ENCODE measurements around the gene ADCK2. TPM values are rescaled to one million over a fixed set of nuclear protein-coding genes. Genes with fewer than 3 reads are reported as not detected.
"Not testable (repeated sequence)": the region's sequence is repeated elsewhere in the genome, so short reads cannot be mapped to it uniquely, and the experiment has no call there.

The ADCK2 gene
- polyA plus RNA-seq (ENCODE audit: low read depth in 6 of 6), result 10 to 100 TPM; 24.4 to 38.8 (median 33.7) TPM

GRCh38 chr7:140672382-140673062 lies at the start of gene ADCK2:
ADCK2 (plus strand) TSS chr7:140672945; CDS start chr7:140673331, 386 bp downstream.
- ATAC-seq (ENCODE audit: low read depth in 2 of 2) (peak; percentile 61 to 65), DNase-seq (peak; percentile 69)
- H3K27me3 Mint-ChIP-seq, result no peaks in the 10 kb centered on the region
- peak within 1 kb of the TSS; percentile 9 to 95 (median 90) for H3K27ac Mint-ChIP-seq
- peaks cover 0 to 2% of the 10 kb centered on the region in 2 donors for H3K36me3 Mint-ChIP-seq
- peak within 1 kb of the TSS; percentile 88 to 94 (median 90) for H3K4me3 Mint-ChIP-seq
- no peaks in the 10 kb centered on the region for H3K9me3 Mint-ChIP-seq
- H3K4me1 Mint-ChIP-seq, result peaks cover 34 to 53% (median 43%) of the 10 kb centered on the region in 3 donors

DNA sequence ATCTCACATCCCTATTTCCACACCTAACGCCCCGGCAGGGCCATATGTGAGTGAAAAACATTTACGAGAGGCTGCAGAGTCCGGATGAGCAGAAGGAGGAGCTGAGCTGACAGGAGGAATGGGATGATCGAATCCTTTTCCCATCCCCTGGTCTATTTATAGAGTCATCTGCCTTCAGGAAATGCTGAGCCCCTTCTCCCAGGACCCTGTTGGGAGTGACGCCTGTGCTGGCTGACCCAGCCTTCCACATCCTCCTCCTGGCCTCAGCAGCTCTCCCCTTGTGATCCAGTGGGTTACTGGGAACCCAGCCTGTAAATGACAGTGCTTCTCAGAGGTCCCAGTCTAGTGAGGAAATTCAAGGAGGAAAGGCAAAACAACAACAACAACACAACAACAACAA lies 48.8 kb upstream of the ADCK2 start:
- Mint-ChIP-seq H3K9me3 (no peaks in the 10 kb centered on the region), H3K27ac (no peak overlapping the region), H3K36me3 (no peaks in the 10 kb centered on the region), H3K4me3 (no peak overlapping the region), H3K4me1 (peaks cover 0 to 9% (median 4%) of the 10 kb centered on the region in 3 donors), H3K27me3 (peaks cover 7 to 14% (median 13%) of the 10 kb centered on the region in 3 donors)
- ATAC-seq (ENCODE audit: low read depth in 2 of 2), result no peak
- DNase-seq, result no peak

DNA sequence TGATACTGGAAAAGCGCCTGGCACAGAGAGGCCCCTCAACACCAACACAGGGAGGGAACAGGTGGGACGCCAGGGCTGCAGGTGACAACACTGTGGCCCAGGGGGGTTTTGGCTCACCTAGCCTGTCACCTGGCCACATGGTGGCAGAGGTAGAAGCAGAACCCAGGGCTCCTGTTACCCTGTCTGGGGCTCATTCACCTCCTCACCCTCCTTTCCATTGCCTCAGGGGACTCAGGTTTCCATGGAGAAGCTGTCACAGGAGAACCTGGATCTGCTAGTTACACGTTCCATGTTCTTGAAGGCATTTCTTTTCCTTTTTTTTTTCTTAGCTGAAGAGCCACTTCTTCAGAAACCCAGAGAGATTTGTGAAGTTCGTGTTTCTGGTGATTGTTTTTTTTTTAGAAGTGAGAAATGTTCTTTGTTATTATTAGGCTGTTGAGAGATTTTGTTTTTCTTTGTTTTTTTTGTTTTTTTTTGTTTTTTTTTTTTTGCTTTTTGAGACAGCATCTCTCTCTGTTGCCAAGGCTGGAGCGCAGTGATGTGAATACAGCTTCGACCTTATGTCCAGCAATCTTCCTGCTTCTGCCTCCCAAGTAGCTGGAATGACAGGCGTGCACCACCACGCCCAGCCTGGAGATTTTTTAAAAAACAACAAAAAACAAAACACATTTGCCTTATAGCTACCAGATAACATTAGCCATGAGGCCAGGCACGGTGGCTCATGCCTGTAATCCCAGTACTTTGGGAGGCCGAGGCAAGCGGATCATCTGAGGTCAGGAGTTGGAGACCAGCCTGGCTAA lies 48.2 kb upstream of the ADCK2 start:
- no peak overlapping the region for H3K27ac Mint-ChIP-seq
- peaks cover 10 to 20% (median 14%) of the 10 kb centered on the region in 3 donors for H3K27me3 Mint-ChIP-seq
- ATAC-seq (ENCODE audit: low read depth in 2 of 2) (no peak), DNase-seq (no peak)
- H3K4me3 Mint-ChIP-seq, result no peak overlapping the region
- no peaks in the 10 kb centered on the region for H3K36me3 Mint-ChIP-seq
- no peaks in the 10 kb centered on the region for H3K9me3 Mint-ChIP-seq
- peaks cover 0 to 9% (median 4%) of the 10 kb centered on the region in 3 donors for H3K4me1 Mint-ChIP-seq

- ATAC-seq (ENCODE audit: low read depth in 2 of 2); H3K9me3 Mint-ChIP-seq; H3K27ac Mint-ChIP-seq; H3K4me1 Mint-ChIP-seq; H3K4me3 Mint-ChIP-seq; DNase-seq; H3K36me3 Mint-ChIP-seq: not testable (repeated sequence)
- H3K27me3 Mint-ChIP-seq, result peaks cover 12 to 22% (median 14%) of the 10 kb centered on the region in 3 donors
Observed at GRCh38 chr7:140625192-140625558, 47.6 kb upstream of the ADCK2 start.

- no peaks in the 10 kb centered on the region for H3K9me3 Mint-ChIP-seq
- no peak overlapping the region for H3K4me3 Mint-ChIP-seq
- peaks cover 0 to 9% (median 4%) of the 10 kb centered on the region in 3 donors for H3K4me1 Mint-ChIP-seq
- H3K27ac Mint-ChIP-seq, result peak overlapping the region in 2 of 6 donors; percentile 34 to 93
- H3K27me3 Mint-ChIP-seq, result peaks cover 14 to 26% (median 19%) of the 10 kb centered on the region in 3 donors
- H3K36me3 Mint-ChIP-seq, result no peaks in the 10 kb centered on the region
- ATAC-seq (ENCODE audit: low read depth in 2 of 2) (no peak), DNase-seq (no peak)
Observed at GRCh38 chr7:140625908-140626868, 46.6 kb upstream of the ADCK2 start.

DNA sequence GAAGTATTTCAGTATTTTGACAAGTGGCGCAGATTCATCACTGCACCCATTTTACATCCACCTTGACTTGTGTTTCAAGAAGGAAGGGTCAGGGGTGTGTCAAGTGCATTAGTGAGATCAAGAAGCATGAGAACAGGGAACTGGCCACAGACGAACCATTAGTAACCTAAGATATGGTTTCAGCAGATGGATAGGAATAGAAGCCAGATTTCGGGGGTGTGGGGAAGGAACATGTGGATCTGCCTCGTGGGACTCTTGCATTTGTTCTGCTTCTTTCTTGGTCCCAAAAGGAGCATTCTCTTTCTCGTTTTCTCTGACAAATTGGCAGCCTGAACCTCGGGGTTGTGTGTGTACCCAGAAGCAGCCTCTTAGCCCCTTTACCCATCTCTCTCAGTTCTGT lies 41.7 kb upstream of the ADCK2 start:
- Mint-ChIP-seq H3K4me1 (no peaks in the 10 kb centered on the region), H3K9me3 (no peaks in the 10 kb centered on the region), H3K27ac (peak overlapping the region in 1 of 6 donors; percentile 47), H3K4me3 (no peak overlapping the region), H3K36me3 (no peaks in the 10 kb centered on the region), H3K27me3 (peaks cover 28 to 47% (median 33%) of the 10 kb centered on the region in 3 donors)
- no peak for DNase-seq
- no peak for ATAC-seq (ENCODE audit: low read depth in 2 of 2)

DNA sequence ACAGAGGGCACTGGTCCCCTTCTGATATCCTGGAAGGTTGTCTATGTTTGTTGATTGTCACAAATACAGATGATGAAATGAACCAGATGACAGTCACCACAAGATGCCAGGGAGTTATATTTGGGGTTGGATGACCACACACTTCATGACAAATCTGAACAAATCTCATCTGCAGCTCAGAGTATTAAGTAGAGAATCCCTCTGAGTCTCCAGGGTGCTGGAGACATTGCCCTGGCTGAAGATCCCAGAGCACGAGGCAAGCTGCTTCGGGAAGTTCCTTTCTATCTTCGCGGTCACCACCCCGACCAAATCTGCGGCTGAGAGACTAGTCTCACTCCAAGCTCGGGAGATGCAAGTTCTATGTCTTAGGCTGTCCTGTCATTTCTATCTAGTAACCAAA lies 41.1 kb upstream of the ADCK2 start:
- H3K4me1 Mint-ChIP-seq, result no peaks in the 10 kb centered on the region
- no peak for DNase-seq
- H3K9me3 Mint-ChIP-seq, result no peaks in the 10 kb centered on the region
- peaks cover 28 to 44% (median 36%) of the 10 kb centered on the region in 3 donors for H3K27me3 Mint-ChIP-seq
- H3K4me3 Mint-ChIP-seq, result no peak overlapping the region
- H3K36me3 Mint-ChIP-seq, result no peaks in the 10 kb centered on the region
- H3K27ac Mint-ChIP-seq, result no peak overlapping the region
- ATAC-seq (ENCODE audit: low read depth in 2 of 2), result no peak

- peaks cover 0 to 3% (median 0%) of the 10 kb centered on the region in 7 donors for H3K9me3 Mint-ChIP-seq
- H3K36me3 Mint-ChIP-seq, result peaks cover 5 to 12% of the 10 kb centered on the region in 2 donors
- peaks cover 59 to 63% (median 60%) of the 10 kb centered on the region in 3 donors for H3K27me3 Mint-ChIP-seq
- ATAC-seq (ENCODE audit: low read depth in 2 of 2) (no peak), DNase-seq (no peak)
- H3K4me1 Mint-ChIP-seq, result peaks cover 13 to 17% (median 13%) of the 10 kb centered on the region in 3 donors
- no peak overlapping the region for H3K4me3 Mint-ChIP-seq
- H3K27ac Mint-ChIP-seq, result no peak overlapping the region
Observed at GRCh38 chr7:140635345-140635744, 37.4 kb upstream of the ADCK2 start.

DNA sequence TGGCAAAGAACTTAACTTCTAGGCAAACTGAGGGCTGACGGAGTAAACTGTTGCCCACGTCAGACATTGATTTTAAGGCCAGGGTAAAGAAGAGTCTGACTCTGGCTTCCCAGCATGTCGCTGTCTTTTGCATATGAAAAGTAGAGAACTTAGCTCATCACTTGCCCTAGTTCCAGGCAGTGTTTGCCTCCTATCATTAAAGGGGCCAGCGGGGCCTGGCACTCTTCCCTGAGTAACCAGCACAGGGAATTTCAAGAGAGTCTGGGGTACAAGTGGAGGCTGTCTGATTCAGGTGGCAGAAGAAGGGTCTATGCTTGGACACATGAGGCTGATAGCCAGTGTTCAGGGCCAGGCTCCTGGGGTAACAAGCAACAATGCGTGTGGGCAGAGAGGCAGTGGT lies 36.9 kb upstream of the ADCK2 start:
- Mint-ChIP-seq H3K4me1 (peaks cover 13 to 17% (median 13%) of the 10 kb centered on the region in 3 donors), H3K4me3 (no peak overlapping the region), H3K27ac (no peak overlapping the region), H3K27me3 (peaks cover 56 to 63% (median 60%) of the 10 kb centered on the region in 3 donors), H3K36me3 (peaks cover 5 to 12% of the 10 kb centered on the region in 2 donors), H3K9me3 (peaks cover 0 to 3% (median 0%) of the 10 kb centered on the region in 7 donors)
- ATAC-seq (ENCODE audit: low read depth in 2 of 2) (no peak), DNase-seq (no peak)

DNA sequence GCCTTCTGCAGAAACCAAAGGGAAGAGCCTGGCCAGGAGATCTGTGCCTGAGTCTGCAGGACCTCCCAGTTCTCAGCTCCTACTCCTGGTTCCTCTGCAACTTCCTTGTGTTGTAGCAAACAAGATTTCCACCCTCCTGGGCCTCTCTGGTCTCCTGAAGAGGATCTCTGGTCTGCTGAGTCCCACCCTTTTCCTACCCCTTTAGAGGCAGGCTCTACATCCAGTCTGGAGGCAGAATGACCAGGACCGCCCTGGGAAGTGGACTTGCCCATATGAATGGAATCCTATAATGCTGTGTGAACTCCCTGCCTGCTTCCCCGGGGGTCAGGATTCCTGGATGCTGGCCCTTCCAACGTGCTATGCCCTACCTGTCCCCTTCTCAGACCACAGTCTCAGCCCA lies 35.3 kb upstream of the ADCK2 start:
- Mint-ChIP-seq H3K27me3 (peaks cover 53 to 64% (median 62%) of the 10 kb centered on the region in 3 donors), H3K4me1 (peaks cover 24 to 31% (median 27%) of the 10 kb centered on the region in 3 donors), H3K9me3 (peaks cover 0 to 8% (median 0%) of the 10 kb centered on the region in 7 donors), H3K4me3 (peak overlapping the region in 1 of 8 donors; percentile 41), H3K36me3 (peaks cover 5 to 12% of the 10 kb centered on the region in 2 donors), H3K27ac (no peak overlapping the region)
- no peak for DNase-seq
- no peak for ATAC-seq (ENCODE audit: low read depth in 2 of 2)

DNA sequence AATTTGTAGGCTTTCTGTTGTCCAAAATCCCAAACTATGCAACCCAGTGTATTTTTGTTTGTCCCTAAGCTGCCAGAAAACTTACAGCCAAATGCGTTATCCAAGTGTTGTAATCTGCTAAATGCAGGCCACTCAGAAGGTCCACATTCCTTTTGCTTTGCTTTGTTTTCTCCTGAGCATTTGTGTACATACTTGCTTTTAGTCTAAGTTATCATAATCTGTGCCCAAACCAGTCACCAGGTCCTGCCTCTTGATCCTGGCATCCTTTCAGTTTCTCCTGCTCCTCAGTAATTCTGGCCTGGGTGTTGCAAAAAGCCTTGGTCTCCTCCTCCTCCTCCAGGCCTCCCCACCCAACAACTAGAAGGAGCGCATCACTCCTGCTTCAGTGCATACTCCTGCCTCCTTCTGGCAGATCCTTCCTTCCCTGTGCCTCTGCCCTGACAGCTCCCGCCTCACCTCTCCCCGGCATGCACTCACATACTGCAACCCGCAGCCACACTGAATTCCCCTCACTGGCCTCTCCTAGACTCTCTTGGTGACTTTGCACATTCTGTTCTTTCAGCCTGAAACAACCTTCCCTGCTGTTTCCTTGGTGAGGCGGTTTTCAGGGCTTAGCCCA lies 34.5 kb upstream of the ADCK2 start:
- H3K36me3 Mint-ChIP-seq, result peaks cover 5 to 12% of the 10 kb centered on the region in 2 donors
- no peak overlapping the region for H3K27ac Mint-ChIP-seq
- DNase-seq (no peak), ATAC-seq (ENCODE audit: low read depth in 2 of 2) (no peak)
- H3K4me1 Mint-ChIP-seq, result peaks cover 24 to 32% (median 29%) of the 10 kb centered on the region in 3 donors
- peaks cover 0 to 8% (median 0%) of the 10 kb centered on the region in 7 donors for H3K9me3 Mint-ChIP-seq
- H3K4me3 Mint-ChIP-seq, result peak overlapping the region in 2 of 8 donors; percentile 9 to 28
- peaks cover 52 to 62% (median 60%) of the 10 kb centered on the region in 3 donors for H3K27me3 Mint-ChIP-seq

DNA sequence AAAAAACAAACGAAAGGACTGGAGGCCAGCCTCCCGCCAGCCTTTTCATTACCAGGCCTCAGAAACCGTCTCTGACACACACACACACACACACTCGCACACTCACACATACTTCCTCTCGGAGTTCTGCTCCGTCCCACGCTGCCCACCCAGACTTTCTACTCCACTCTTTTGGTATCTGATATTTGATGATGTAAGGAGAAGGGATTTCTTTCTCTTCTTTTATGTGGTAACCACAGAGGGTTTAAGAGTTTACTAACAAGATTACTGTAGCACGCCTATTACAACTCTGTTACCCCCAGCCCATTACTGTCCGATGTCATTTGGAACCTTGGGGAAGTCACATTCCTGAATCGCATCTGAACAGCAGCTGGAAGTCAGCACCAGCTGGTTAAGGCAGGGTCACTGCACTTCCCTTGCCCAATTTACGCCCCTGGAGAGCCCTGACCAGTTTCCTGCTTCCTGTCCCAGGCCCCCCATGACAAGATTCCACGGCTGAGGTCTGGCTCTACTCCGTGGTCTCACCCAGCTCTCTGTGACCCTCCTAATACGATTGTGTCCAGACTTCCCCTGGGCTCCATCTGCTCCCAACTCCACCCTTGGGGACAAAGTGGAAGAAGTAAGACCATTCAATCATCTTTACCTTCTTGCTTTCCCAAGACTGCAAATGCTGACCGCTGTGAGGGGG lies 33.2 kb upstream of the ADCK2 start:
- no peak for DNase-seq
- peaks cover 5 to 12% of the 10 kb centered on the region in 2 donors for H3K36me3 Mint-ChIP-seq
- H3K4me1 Mint-ChIP-seq, result peaks cover 27 to 32% (median 29%) of the 10 kb centered on the region in 3 donors
- H3K4me3 Mint-ChIP-seq, result peak overlapping the region; percentile 85 to 99 (median 94)
- peak overlapping the region in 4 of 6 donors; percentile 0 to 88 (median 68) for H3K27ac Mint-ChIP-seq
- peaks cover 0 to 8% (median 0%) of the 10 kb centered on the region in 7 donors for H3K9me3 Mint-ChIP-seq
- peaks cover 53 to 67% (median 66%) of the 10 kb centered on the region in 3 donors for H3K27me3 Mint-ChIP-seq
- ATAC-seq (ENCODE audit: low read depth in 2 of 2), result peak in 1 of 2 donors; percentile 4

Data from naive B cell (primary cell).